Stimulated activated CD4-positive, alpha-beta T cell treated with anti-CD3 and anti-CD28 coated beads, Interleukin-4, amount 100 ng/mL, for 4 hours (primary cell): ENCODE data around the gene KLHL29.

Experiments
- DNase-seq, 2 experiments: peaks; one replicate each; pipeline ENCODE4 v3.0.0-alpha.2; 2020

KLHL29 gene

DNA sequence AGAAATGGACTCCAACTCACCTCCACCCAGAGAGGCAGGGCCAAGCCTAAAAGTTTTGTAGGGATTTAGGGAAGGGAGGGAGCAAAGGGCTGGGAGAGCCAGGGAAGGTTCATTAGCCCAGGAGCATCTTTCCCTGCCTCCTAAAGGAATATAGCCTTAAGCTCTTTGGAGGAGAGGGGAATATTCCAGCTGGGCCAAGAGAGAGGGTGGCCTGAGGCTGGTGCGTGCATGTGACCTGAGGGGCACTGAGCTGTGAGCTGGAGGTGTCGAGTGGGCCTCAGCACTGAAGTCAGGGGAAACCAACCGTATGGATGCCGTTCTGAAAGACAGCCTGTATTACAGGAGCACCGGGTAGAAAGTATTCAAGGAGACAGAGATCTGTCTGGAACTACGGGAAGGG lies 112.6 kb downstream of the KLHL29 start:
- DNase-seq = no peak

- DNase-seq = no peak
These were observed 114.0 kb downstream of the KLHL29 start for GRCh38 chr2:23498943-23499342.

- DNase-seq = no peak
These were observed 114.5 kb downstream of the KLHL29 start for GRCh38 chr2:23499439-23499838.

DNA sequence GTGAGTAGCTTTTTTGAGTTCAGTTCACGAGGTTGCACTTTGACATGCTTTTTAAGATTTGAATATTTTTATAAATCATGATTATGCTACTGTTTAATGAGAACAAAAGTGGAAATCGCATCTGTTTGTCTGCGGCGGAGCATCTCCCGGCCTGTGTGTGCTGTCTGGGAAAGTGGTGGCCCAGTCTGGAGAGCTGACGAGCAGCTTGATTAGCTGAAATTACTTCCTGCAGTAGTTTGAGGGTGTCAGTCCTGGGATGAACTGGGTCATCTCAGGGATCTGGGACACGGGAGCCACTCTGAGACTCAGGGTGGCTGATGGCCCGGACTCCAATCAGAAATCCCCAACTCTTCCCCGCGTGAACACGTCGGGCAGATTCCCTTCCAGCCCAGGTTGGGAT lies 115.9 kb downstream of the KLHL29 start:
- DNase-seq = no peak

DNA sequence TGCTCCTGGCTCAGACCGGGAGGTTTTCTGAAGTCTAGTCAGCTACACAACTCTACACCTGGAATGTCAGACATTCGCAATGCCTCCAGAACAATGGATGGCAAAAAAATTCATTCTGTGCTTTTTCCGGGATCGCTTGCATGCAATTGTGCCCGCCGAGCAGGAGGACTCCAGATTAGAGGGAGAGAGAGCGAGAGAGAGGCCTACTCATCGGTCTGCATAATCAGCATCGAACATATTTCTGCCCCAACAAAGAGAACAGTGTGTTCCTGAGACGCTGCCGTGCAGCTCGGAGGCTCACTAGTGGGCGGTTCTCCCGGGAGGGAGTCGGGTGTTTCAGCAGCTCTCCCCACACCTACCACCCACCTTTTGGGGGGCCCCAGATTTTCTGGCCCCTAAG lies 117.1 kb downstream of the KLHL29 start:
- DNase-seq = no peak

DNA sequence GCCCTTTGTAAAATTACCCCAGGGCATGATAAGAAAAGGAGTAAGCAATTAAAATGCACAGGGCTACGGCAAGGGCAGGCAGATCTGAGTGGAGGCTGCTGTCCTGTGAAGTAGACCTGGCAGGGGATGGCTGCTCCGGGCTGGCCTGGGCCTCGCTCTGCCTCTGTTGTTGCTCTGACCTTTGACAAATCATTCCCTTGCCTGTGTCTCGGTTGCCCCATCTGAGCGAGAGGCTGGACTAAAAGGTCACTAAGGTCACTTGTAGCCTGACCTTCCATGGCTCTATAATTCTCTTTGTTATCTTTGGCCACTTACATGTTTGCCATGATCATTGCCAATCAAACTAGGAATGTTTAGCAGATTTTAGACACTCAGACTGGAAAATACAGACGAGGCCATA lies 118.1 kb downstream of the KLHL29 start:
- DNase-seq = no peak

- no peak for DNase-seq
These were observed 118.7 kb downstream of the KLHL29 start for GRCh38 chr2:23503682-23504081.

- no peak for DNase-seq
These were observed 119.6 kb downstream of the KLHL29 start for GRCh38 chr2:23504591-23504990.

DNA sequence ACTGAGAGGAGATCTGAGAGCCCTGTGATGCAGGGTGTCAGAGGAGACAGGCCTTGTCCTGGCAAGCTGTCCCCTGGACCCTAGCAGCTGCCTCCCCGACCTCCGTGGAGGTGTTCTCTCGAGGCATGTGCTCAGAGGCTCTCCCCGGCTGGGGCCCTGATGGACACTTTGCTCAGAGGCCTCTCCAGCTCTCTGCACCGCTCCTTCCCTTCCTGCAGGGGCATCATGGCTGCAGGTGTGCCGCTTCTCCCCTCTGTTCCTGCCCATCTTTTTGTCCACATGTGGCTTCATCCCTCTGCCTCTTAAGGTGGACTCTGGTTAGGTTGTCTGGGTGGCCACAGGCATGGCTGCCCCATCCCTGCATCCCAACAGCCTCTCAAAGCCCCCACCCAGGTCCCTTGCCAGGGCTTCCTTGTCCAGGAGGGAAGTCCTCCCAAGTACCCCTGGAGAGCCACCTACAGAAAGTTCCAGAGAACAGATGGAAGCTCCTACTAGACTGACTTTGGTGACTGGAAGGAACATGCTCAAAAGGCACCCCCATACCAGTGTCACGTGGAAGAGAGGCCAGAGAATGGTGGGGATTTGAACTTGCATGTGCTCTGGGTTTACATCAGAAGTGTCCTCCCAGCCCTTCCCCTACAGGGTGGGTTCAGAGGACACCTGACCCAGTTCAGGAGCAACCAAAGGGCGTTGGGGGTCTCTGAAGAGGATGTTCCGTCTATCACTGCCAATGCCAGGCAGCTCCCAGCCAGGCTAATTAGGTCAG lies 120.4 kb downstream of the KLHL29 start:
- no peak for DNase-seq

DNA sequence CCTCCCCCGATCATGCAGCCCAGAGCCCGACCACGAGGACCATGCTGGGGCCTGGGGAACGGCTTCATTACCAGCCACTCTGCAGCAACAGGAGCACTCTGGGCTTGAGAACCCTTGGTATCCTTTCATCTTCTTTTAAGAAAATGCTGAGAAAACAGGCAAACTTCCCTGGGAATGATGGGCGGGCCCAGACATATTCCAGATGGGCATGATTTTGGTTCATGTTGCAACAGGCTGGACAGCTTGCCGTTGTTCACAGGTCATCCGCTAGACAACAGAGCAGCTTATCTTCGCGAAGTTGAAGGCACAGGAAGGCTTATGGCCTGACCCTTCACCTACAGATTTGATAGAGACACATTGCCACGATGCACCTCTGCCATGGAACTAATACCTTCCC lies 121.0 kb downstream of the KLHL29 start:
- no peak for DNase-seq

DNA sequence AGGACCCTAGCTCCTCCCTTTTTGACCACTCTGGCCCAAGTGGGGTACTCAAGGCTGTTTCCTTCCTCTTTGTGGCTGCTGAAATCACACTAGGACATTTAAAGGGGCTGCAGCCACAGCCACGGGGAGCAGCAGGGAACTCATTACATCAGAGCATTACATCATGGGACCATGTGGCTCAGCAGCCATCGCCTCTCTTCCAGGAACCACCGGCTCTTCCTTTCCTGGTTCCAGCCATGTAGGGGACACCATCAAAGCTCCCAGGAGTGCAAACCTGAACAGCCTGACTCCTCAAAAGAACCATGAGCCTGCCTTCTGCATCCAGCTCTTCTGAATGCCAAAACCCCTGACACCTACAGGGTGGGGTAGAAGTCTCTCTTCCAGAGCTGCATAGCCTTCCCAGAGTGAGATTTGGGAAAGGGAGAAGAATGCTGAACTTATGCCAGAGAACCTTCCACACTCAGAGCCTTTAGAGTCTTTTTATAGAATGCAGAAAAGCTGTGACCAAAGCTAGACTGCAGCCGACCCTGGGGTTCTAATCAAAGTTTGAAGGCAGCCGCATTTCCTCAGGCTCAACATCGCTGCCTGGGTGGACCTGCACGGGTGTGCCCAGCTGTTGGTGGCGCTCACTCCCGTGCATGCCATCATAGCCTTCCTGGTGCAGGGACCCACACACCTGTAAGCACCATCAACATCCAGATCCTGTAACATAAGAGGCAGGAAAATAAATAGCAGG lies 121.7 kb downstream of the KLHL29 start:
- no peak for DNase-seq

DNA sequence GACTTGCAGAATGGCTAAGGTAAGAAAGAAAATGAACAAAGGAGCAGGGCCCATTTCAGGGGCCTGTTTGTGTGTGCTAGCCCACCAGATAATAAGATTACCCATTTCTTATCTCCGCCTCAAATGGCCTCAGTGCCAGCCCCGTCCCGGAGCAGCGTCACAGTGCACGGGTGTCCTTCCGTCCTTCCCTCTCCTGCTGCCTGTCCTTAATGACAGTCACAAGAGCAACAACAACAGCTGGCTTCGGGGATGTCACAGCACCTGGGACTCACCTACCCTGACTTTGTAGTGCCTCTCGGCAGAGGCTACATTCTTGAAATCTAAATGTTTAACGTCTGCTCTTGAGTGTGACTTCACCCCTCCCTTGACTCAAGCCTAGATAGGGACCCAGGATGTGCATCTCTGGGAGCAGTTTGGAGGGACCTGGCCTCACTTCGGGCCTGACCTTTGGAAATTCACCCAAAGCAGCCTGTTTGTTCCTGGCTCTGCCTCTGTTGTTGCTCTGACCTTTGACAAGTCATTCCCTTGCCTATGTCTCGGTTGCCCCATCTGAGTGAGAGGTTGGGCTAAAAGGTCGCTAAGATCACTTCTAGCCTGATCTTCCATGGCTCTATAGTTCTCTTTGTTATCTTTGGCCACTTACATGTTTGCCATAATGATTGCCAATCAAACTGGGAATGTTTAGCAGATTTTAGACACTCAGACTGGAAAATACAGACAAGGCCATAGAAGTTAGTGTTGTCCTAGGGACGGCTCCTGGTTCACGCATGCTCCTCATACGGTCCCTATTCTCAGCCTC lies 122.5 kb downstream of the KLHL29 start:
- DNase-seq = no peak

GRCh38 chr2:23508066-23508390 lies 123.0 kb downstream of the KLHL29 start:
- no peak for DNase-seq

GRCh38 chr2:23509103-23509502 lies 124.1 kb downstream of the KLHL29 start:
- no peak for DNase-seq

DNA sequence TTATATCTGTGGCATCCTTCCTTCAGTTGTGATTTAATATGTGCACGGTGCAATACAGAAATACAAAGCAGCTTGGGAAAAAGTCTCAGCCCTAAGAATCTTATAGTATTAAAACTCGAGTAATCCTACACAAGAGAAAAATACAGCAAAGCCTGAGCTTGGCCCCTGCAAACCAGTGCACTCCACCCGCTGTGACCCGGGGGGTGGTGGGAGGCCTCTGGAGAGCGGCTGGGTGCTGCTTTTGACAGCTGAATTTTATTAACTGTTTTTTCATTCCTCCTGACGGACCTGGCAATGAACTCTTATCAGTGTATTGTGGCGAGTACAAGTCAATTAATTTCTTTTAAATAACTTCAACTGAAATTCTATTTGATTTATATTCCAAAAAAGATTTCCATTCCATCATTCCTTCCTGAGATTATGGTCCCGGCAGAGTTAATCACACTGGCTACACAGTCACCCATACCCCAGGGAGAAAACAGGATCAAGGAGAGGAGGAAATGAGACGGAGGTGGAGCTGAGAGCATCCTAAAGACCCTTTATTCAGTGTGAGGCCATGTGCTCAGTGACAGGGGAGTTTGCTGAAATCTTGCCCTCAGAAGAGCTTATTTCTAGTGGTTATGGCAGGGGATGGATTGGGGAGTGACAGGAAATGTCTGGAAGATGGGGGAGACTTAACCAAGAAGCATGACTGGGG lies 124.8 kb downstream of the KLHL29 start:
- no peak for DNase-seq

DNA sequence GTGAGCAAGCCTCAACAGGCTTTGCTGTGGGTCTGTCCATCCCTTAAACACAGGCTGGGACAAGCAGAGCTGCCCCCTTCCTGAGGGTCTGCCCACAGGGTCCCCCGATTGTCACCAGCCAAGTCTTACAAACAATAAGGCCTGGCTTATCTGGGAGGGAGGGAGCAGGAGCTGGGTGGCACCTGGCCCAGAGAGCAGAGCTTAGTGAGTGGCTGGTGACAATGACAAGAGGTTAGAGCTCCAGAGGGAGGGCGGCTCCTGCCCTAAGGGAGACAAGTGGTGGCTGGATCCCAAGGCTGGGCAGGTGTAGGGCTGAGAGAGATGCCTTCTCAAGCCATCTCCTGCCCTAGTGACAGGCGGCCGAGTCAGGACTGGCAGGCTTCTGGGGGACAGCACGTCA lies 125.5 kb downstream of the KLHL29 start:
- DNase-seq = no peak

GRCh38 chr2:23512778-23513177 lies 127.8 kb downstream of the KLHL29 start:
- DNase-seq = no peak

DNA sequence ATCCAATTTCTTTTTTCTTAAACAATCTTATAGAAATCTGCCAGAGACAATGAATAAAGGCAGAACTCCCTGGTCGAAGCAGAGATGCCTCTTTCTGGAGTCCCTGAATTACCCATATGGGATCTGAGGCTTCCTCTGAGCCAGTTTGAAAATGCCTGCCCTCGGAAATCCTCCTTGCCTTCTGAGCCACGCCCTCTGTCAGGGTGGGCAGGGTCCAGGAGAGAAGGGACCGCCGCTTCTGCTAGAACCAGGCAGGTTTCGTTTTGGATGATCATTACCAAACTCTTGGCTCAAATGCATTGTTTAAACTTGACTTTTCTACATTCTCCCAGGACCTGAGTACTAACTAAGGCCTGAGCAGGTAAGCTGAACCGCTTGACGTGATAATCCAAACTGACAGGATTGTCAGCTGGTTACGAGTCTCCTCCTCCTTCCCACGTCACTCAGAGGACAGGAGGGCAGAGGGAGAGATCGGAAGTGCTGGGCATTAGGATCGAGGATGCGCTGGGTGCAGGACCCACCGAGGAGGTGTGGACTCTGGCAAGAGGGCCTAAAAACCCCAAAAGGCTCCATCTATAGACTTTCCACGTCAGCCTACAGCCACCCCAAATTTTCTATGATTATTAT lies 128.4 kb downstream of the KLHL29 start:
- DNase-seq = no peak

DNA sequence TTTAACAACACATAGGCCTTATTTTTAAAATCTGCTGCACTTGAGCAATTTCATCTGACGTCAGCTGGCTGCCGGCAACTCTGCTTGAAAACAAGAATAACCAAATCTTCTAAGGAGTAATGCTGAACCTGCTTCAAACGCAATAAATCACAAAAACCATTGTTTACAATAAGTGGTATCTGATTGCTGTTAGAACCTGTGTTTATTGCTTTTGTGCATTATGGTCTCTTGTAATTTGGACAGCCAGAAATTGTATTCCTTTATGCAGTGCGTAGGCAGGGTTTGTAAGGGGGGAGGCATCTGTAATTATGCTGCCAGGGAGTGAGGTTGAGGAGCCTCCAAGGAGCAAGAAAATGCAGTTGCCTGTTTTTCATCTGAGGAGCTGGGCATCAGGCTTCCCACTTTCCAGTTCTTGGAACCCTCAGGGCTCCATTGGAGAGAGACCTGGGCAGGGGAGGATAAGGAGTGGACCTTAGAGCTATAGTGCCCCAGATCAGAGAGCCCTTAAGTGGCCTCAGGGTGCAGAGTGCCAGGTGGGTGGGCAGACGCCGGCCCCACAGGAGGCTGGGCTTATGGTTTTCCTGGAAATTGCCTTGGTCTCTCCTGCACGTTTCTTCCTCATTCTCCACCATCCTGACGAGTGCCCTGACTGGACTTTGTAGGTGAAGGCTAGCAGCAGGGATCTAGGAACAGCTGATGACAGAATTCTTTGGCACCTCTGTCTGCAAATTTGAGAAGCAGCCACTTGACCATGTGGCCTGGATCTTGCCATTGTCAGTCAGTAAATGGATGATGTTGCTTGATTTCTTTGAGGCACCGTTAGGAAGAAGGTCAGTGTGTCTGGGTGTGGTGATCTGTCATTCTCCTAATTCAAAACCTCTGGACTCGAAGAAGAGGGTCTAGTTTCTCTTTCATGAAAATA lies 129.2 kb downstream of the KLHL29 start:
- no peak for DNase-seq

GRCh38 chr2:23516520-23517256 lies 131.7 kb downstream of the KLHL29 start:
- no peak for DNase-seq
